DND-41 (cell line): ENCODE data around the gene PLA2G4B.

Experiments
- CTCF ChIP-seq: IDR thresholded peaks from 2 replicates; pipeline ENCODE4 v1.5.1; 2012; ENCODE audit warnings: borderline replicate concordance, low read length, moderate library complexity, mild to moderate bottlenecking; ENCODE audit not compliant: poor library complexity, severe bottlenecking; ENCODE audit errors: extremely low read depth
- EZH2 ChIP-seq: IDR thresholded peaks from 3 replicates; pipeline ENCODE4 v1.6.1; 2012; ENCODE audit warnings: borderline replicate concordance, low read depth, mild to moderate bottlenecking, moderate library complexity, low read length, inconsistent platforms; ENCODE audit not compliant: severe bottlenecking

DNA sequence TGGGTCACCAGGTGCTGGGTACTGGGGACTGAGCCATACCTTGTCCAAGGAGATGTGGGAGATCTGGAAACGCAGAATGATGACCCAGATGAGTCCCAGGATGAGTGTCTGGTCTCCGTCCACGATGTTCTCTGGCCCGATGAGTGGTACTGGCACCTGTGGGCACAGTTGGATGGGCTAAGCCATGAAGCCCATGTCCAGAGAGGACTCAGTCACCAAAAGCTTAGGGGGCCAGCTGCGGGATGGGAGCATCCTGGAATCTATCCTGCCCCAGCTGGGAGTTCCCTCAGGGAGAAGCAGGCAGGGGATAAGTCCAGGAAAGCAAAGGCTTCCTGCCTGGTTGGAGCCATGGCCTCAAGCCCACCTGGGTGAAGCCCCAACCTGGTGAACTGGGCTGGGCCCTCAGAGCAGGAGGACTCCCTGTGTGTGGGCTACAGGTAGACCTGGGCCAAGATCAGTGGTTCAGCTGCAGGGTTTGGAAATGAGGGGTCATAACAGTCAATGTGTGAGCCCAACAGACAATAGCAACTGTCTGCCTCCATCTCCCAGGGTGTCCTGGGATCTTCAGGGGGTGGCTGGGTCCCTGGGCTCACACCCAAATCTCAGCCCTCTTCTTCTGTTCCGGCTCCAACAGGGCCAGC, 51.5 kb downstream of the PLA2G4B start:
- TF ChIP-seq CTCF (no peak), EZH2 (no peak)
